Neural cell (in vitro differentiated cells): ENCODE results near the gene MPDZ. TPM values are rescaled to one million over a fixed set of nuclear protein-coding genes. Genes with fewer than 3 reads are reported as not detected.

Experiments used
- H2AFZ ChIP-seq: fragments of 200-600, 300-800 bp; sonication (generic), shearing (Covaris generic); 2 replicates; pipeline ENCODE4 v1.6.0; 2014; ENCODE audit warnings: low read depth, mild to moderate bottlenecking, antibody characterized with exemption, low read length, moderate library complexity
- H3F3A ChIP-seq: fragments of 200-600 bp; shearing (Covaris generic); 2 replicates; pipeline ENCODE4 v1.6.1; 2016; ENCODE audit warnings: mild to moderate bottlenecking, moderate library complexity, mixed read lengths, antibody characterized with exemption, low read length; ENCODE audit not compliant: insufficient read depth, poor library complexity, severe bottlenecking
- H3K27ac ChIP-seq: fragments of 200-600, 300-800 bp; sonication (generic), shearing (Covaris generic); 2 replicates; pipeline ENCODE4 v1.5.1; 2014; ENCODE audit warnings: mild to moderate bottlenecking, low read length, moderate library complexity
- H3K27me3 ChIP-seq: fragments of 300-800, 200-600 bp; sonication (generic), shearing (Covaris generic); 2 replicates; pipeline ENCODE4 v1.6.0; 2014; ENCODE audit warnings: mild to moderate bottlenecking, low read depth, low read length, moderate library complexity; ENCODE audit not compliant: insufficient read depth
- H3K36me3 ChIP-seq: fragments of 300-800, 200-600 bp; sonication (generic), shearing (Covaris generic); 2 replicates; pipeline ENCODE4 v1.5.1; 2014; ENCODE audit warnings: mild to moderate bottlenecking, antibody characterized with exemption, low read length, moderate library complexity; ENCODE audit not compliant: insufficient read depth
- H3K4me2 ChIP-seq: fragments of 300-800, 200-600 bp; sonication (generic), shearing (Covaris generic); 2 replicates; pipeline ENCODE4 v1.6.0; 2014; ENCODE audit warnings: mild to moderate bottlenecking, low read length
- H3K4me3 ChIP-seq: fragments of 300-800, 200-600 bp; sonication (generic), shearing (Covaris generic); 2 replicates; pipeline ENCODE4 v1.5.1; 2014; ENCODE audit warnings: mild to moderate bottlenecking, low read length, moderate library complexity
- H3K79me2 ChIP-seq: fragments of 200-600 bp; shearing (Covaris generic); replicated peaks from 2 replicates; pipeline ENCODE4 v1.6.0; 2014; ENCODE audit warnings: mild to moderate bottlenecking, low read length, moderate library complexity; ENCODE audit not compliant: insufficient read depth
- H3K9ac ChIP-seq: fragments of 300-800, 200-600 bp; sonication (generic), shearing (Covaris generic); 2 replicates; pipeline ENCODE4 v1.6.1; 2016; ENCODE audit warnings: mild to moderate bottlenecking, low read length, mixed read lengths
- H3K9me2 ChIP-seq: fragments of 200-600 bp; shearing (Covaris generic); 2 replicates; pipeline ENCODE4 v1.6.1; 2016; ENCODE audit warnings: mild to moderate bottlenecking, low read length, mixed read lengths; ENCODE audit not compliant: insufficient read depth
- H3K9me3 ChIP-seq: fragments of 200-600, 300-800 bp; sonication (generic), shearing (Covaris generic); 2 replicates; pipeline ENCODE4 v1.6.1; 2016; ENCODE audit warnings: mild to moderate bottlenecking, mixed run types, low read length, moderate library complexity, mixed read lengths
- H4K20me1 ChIP-seq: fragments of 200-600 bp; shearing (Covaris generic); 2 replicates; pipeline ENCODE4 v1.6.1; 2016; ENCODE audit warnings: mild to moderate bottlenecking, mixed run types; ENCODE audit not compliant: insufficient read depth
- EP300 ChIP-seq: fragments of 450-650 bp; conservative IDR thresholded peaks from 2 replicates; pipeline ENCODE4 v1.6.1; 2014; ENCODE audit warnings: antibody characterized with exemption, mild to moderate bottlenecking, moderate library complexity; ENCODE audit not compliant: poor library complexity, severe bottlenecking
- EZH2 ChIP-seq: fragments of 200-600, 300-800 bp; shearing (Covaris generic), sonication (generic); IDR thresholded peaks from 2 replicates; pipeline ENCODE4 v1.6.1; 2014; ENCODE audit warnings: antibody characterized with exemption, low read length, borderline replicate concordance, mild to moderate bottlenecking; ENCODE audit not compliant: insufficient read depth, poor library complexity, severe bottlenecking
- MXI1 ChIP-seq: fragments of 450-650 bp; conservative IDR thresholded peaks from 2 replicates; pipeline ENCODE4 v1.6.1; 2014; ENCODE audit warnings: antibody characterized with exemption, mild to moderate bottlenecking; ENCODE audit not compliant: poor library complexity, severe bottlenecking
- POLR2AphosphoS5 ChIP-seq: IDR thresholded peaks from 2 replicates; pipeline ENCODE4 v1.6.1; 2012
- RAD21 ChIP-seq: fragments of 450-650 bp; conservative IDR thresholded peaks from 2 replicates; pipeline ENCODE4 v1.6.1; 2014; ENCODE audit warnings: antibody characterized with exemption, mild to moderate bottlenecking, moderate library complexity
- SMC3 ChIP-seq: fragments of 450-650 bp; conservative IDR thresholded peaks from 2 replicates; pipeline ENCODE4 v1.6.1; 2014; ENCODE audit warnings: antibody characterized with exemption, mild to moderate bottlenecking, moderate library complexity; ENCODE audit not compliant: poor library complexity
- TAF1 ChIP-seq: IDR thresholded peaks from 2 replicates; pipeline ENCODE4 v1.6.1; 2012; ENCODE audit warnings: low read depth
- polyA plus RNA-seq: library from polyadenylated mRNA; depleted of rRNA; stranded (reverse); fragments of >200 nt; gene quantifications from 2 replicates; pipeline ENCODE4 v1.2.3, GENCODE V29; 2014
- TF ChIP-seq, protein P1 (sequence below): fragments of 450-650 bp; IDR thresholded peaks from 2 replicates; pipeline ENCODE4 v1.5.1; 2014; ENCODE audit warnings: antibody characterized with exemption, mild to moderate bottlenecking, moderate library complexity; ENCODE audit not compliant: poor library complexity, severe bottlenecking
- TF ChIP-seq, protein P2 (sequence below): IDR thresholded peaks from 2 replicates; pipeline ENCODE4 v1.6.1; 2012; ENCODE audit warnings: borderline replicate concordance

Gene MPDZ
- polyA plus RNA-seq, 1 donor from 2014 or later = 13.1 TPM

DNA sequence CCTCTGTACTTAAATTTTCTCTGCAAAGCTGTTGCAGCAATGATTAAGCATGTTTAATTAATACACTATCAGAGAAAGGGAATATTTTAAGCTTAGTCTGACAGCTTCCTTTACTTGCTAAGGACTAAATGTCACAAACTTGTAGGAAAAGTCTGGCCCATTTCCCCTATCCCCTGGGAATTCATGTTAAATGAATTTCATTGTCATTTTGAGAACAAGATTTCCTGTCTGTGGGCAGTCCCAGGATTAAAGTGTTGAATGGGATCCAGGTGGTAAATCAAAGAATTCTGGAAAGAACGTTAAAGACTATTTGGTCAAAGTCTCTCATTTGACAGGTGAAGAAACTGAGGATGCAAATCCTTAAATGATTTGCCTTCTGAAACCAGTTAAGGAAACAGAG, 214.8 kb downstream of the MPDZ start:
- H3K27me3 ChIP-seq = no peaks in the 10 kb centered on the region
- no peaks in the 10 kb centered on the region for H3K79me2 ChIP-seq
- no peak overlapping the region for H2AFZ ChIP-seq
- no peaks in the 10 kb centered on the region for H3K36me3 ChIP-seq
- no peak overlapping the region for H3K9ac ChIP-seq
- H3K27ac ChIP-seq = no peak overlapping the region
- no peak for TF ChIP-seq TAF1
- no peak for TF ChIP-seq EZH2
- no peak for TF ChIP-seq RAD21
- no peak for TF ChIP-seq POLR2AphosphoS5
- TF ChIP-seq, protein P1, sequence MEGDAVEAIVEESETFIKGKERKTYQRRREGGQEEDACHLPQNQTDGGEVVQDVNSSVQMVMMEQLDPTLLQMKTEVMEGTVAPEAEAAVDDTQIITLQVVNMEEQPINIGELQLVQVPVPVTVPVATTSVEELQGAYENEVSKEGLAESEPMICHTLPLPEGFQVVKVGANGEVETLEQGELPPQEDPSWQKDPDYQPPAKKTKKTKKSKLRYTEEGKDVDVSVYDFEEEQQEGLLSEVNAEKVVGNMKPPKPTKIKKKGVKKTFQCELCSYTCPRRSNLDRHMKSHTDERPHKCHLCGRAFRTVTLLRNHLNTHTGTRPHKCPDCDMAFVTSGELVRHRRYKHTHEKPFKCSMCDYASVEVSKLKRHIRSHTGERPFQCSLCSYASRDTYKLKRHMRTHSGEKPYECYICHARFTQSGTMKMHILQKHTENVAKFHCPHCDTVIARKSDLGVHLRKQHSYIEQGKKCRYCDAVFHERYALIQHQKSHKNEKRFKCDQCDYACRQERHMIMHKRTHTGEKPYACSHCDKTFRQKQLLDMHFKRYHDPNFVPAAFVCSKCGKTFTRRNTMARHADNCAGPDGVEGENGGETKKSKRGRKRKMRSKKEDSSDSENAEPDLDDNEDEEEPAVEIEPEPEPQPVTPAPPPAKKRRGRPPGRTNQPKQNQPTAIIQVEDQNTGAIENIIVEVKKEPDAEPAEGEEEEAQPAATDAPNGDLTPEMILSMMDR = no peak
- no peak for TF ChIP-seq EP300
- no peak for TF ChIP-seq SMC3
- TF ChIP-seq, protein P2, sequence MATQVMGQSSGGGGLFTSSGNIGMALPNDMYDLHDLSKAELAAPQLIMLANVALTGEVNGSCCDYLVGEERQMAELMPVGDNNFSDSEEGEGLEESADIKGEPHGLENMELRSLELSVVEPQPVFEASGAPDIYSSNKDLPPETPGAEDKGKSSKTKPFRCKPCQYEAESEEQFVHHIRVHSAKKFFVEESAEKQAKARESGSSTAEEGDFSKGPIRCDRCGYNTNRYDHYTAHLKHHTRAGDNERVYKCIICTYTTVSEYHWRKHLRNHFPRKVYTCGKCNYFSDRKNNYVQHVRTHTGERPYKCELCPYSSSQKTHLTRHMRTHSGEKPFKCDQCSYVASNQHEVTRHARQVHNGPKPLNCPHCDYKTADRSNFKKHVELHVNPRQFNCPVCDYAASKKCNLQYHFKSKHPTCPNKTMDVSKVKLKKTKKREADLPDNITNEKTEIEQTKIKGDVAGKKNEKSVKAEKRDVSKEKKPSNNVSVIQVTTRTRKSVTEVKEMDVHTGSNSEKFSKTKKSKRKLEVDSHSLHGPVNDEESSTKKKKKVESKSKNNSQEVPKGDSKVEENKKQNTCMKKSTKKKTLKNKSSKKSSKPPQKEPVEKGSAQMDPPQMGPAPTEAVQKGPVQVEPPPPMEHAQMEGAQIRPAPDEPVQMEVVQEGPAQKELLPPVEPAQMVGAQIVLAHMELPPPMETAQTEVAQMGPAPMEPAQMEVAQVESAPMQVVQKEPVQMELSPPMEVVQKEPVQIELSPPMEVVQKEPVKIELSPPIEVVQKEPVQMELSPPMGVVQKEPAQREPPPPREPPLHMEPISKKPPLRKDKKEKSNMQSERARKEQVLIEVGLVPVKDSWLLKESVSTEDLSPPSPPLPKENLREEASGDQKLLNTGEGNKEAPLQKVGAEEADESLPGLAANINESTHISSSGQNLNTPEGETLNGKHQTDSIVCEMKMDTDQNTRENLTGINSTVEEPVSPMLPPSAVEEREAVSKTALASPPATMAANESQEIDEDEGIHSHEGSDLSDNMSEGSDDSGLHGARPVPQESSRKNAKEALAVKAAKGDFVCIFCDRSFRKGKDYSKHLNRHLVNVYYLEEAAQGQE = no peak
- no peak for TF ChIP-seq MXI1
- H3K4me3 ChIP-seq = no peak overlapping the region
- H3K9me3 ChIP-seq = no peaks in the 10 kb centered on the region
- no peaks in the 10 kb centered on the region for H4K20me1 ChIP-seq
- no peak overlapping the region for H3K4me2 ChIP-seq
- H3F3A ChIP-seq = no peaks in the 10 kb centered on the region
- H3K9me2 ChIP-seq = no peaks in the 10 kb centered on the region

- no peak overlapping the region for H3K4me2 ChIP-seq
- H3K27ac ChIP-seq = no peak overlapping the region
- no peak overlapping the region for H3K4me3 ChIP-seq
- TF ChIP-seq RAD21 (no peak), POLR2AphosphoS5 (no peak), TAF1 (no peak), EP300 (no peak), EZH2 (no peak), SMC3 (no peak), MXI1 (no peak)
- TF ChIP-seq, protein P1 = no peak
- TF ChIP-seq, protein P2 = no peak
- no peak overlapping the region for H2AFZ ChIP-seq
- no peaks in the 10 kb centered on the region for H3K9me2 ChIP-seq
- no peaks in the 10 kb centered on the region for H3K79me2 ChIP-seq
- H3K36me3 ChIP-seq = no peaks in the 10 kb centered on the region
- no peaks in the 10 kb centered on the region for H4K20me1 ChIP-seq
- no peaks in the 10 kb centered on the region for H3K27me3 ChIP-seq
- no peak overlapping the region for H3K9ac ChIP-seq
- no peaks in the 10 kb centered on the region for H3K9me3 ChIP-seq
- H3F3A ChIP-seq = no peaks in the 10 kb centered on the region
These were observed 215.5 kb downstream of the MPDZ start for GRCh38 chr9:13063880-13064459.
